Medulla oblongata (tissue), 1 donor: ENCODE data around the gene FBXL13.
A peak's percentile ranks its signal among the peaks of the same experiment; 100 is the strongest.

Experiments used
- DNase-seq: peaks from one replicate; pipeline ENCODE4 v3.0.0-alpha.2; 2015; ENCODE audit errors: extremely low spot score

The FBXL13 gene

DNA sequence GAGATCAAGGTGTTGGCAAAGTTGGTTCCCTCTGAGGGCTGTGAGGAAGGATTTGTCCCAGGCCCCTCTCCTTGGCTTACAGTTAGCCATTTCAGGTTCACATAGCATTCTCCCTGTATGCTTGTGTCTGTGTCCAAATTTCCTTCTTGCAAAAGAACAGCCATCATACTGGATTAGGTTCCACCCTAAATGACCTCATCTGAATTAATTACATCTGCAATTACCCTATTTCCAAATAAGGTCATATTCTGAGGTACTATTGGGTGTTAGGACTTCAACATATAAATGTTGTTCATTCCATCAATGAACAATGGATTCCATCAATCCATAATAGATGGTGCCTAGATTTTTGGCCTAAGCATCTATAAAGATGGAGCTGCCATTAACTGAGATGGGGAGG, 178.0 kb downstream of the FBXL13 start:
- DNase-seq: no peak

GRCh38 chr7:102895602-102896001, 179.0 kb downstream of the FBXL13 start:
- DNase-seq: no peak

GRCh38 chr7:102892631-102893278, 181.8 kb downstream of the FBXL13 start:
- no peak for DNase-seq

GRCh38 chr7:102891693-102892261, 182.8 kb downstream of the FBXL13 start:
- peak; percentile 33 for DNase-seq

DNA sequence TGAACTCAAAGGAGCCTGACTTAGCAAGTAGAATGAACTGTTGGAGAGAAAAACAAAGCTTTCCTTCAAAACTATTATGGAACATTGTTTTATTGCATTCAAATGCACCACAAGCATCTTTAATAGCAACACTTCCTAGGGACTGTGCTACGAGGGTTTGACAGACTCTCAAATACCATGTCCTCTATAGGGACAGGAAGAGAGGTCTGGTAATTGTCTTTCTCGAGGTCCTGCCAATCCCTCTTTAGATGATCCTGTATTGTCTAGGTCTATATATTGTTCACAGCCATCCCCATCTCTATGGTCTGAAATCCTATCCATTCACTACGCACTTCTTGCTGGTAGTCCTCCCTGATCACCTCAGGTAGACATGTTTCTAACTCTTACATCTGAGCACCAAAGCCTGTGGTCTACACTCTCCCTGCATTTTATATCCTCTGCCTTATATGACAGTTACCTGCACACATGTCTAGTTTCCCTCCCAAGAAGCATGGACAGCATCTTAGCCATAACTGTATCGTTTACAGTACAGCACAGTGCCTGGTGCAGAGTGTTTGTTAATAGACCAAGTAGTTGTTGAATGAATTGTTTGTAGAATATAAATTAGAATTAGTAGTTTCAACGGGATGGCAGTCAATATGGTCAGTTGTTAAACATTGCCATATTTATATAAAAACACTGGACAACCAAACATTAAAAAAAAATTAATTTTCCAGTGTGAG, 183.5 kb downstream of the FBXL13 start:
- no peak for DNase-seq

DNA sequence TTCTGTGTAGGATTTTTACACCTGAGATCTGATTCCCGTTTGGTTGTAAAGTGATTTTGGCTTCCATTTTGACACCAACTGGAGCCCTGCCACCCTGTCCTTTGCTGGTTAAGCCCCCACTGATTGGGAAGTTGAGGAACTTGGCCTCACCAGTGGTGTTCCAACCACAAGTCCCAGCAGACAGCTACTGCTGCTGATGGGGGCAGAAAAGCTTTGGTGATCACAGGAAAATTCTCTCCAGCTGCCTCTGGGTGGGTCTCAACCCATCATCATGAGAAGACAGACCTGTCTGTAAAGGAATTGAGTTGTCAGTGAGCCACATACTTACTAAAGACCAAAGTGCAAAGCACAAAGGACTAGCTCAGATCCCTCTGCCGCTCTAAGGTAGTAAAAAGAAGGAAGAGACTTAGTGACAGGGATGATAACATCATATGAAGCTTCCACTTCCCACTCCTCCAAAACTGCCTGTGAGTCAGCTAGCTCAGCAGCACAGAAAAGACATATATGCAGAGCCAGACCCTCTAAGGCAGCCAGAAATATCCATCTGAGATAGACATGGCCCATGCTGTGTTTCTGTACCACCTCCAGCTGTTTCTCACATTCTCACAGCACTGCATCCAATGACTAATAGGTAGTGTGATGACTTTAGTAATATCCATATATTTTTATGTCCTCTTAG, 184.2 kb downstream of the FBXL13 start:
- no peak for DNase-seq

DNA sequence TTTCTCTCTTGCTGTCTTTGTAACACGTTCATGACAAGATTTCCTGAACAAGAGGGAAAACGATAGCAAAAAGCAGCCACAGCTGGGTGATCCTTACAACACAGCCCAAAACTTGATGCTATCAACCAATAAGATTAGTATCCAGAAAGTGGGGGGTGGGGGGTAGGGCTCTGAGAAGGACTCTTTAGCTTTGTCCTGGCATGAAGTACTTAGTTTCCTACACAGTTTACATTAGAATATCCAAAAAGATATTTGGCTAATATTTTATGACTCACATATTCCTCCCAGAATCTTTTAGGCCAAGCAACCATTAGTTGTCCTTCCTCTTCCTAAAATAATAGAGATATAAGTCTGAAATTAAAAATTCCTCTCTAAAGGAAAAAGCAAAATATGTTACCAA, 184.7 kb downstream of the FBXL13 start:
- DNase-seq: no peak

GRCh38 chr7:102888561-102889233, 185.9 kb downstream of the FBXL13 start:
- no peak for DNase-seq

DNA sequence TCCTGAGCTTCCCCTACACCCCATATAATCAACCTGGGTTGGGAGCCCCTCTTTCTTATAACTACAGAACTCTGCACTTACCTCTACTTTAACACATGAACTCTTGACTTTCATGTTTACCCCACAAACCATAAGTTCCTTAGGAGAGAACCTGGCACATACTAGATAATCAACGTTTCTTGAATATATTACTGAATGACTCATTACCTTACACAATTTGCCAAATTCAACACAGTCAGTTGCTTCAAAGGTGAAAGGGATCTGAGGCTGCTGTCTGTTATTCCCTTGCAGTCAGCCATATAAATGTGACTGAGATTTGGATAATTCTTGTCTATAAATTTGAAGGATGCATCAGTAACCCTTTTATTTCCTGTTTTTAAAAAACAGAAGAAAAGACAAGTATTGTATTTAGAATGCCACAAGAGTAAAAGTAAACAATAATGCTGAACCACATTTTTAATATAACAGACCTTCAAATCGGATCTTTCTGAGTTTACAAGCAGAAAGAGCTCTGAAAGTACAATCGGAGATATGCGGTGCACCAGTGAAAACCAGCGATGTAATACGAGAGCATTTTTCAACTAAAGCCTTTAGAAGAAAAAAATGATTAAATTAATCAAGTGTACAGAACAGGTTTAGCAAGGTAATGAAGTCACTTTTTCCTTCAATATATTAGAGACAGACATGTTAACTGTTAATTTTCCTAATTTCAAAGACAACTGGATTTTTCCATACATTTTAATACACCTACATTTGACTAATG, 191.3 kb downstream of the FBXL13 start:
- no peak for DNase-seq

DNA sequence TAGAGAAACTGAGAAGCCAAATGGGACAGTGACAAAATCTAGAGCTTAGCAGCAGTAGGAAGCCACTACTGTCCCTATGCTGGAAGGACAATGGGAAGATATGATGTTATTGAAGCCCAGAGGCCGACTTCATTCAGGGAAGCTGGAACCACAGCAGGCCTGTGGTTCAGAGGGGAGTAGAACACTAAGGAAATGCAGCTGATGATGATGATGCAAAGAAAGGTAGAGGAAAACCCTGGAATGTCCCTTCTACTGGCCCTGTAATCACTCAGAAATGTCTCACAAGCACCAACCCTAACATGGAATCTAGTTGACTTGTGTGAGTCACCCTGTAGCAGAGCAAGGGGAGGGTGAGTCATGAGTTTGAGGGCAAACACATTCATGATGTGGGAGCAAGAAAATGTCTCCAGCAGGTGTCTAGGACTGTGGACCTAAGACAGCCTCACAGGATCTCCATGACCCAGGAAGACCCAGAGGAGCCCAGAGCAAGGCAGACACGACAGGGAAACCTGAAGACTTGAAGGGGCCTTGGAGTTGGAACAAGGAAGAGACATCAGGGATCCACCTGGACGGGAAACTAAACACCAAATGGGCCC, 198.8 kb downstream of the FBXL13 start:
- no peak for DNase-seq

DNA sequence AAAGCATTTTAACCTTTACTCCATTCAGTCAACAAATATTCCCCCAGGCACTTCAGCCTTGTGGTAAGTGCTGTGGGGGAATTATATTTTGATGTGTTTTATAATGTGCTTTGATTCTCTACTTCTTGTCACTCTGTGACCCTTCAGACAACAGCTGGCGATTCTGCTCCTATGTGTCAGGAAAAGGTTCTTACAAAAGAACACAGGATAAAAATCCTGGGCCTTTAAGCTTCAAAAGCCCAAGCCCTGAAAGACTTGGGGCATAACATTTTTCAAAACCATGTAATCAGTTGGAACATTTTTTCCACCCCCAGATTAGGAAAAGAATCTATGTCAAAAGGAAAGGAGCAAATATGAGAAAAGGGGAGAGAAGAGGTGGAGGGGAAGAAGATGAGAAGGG, 199.6 kb downstream of the FBXL13 start:
- no peak for DNase-seq

GRCh38 chr7:102874166-102874829, 200.3 kb downstream of the FBXL13 start:
- DNase-seq: no peak

DNA sequence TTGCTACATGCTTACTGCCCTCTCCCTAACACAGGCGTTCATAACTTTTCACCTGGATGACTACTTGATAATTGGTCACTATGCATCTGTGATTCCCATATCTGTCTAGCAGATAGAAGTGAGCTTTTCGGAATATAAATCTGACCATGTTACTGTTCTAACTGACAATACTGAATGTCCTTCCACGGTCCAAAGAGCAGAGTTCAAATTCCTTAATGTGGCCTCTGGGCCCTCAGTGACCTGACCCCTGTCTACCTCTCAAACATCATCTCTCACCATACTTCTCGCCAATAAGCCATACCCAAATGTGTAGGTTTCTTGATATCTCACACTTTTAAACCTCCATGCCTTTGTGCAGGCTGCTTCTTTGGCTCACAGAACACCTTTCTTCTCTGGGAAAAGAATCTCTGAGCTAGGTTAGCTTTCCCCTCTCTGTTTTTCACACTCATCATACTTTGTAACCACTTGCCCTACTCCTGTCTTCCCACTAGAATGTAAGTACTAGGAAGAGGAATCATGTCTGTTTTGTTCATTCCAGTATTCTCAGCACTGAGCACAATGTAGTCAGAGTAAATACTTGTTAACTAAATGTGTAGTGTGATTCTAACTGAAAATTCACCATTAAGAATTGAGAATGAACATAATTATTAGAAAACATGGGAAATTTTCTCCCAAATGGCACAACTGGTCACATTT, 201.0 kb downstream of the FBXL13 start:
- no peak for DNase-seq

DNA sequence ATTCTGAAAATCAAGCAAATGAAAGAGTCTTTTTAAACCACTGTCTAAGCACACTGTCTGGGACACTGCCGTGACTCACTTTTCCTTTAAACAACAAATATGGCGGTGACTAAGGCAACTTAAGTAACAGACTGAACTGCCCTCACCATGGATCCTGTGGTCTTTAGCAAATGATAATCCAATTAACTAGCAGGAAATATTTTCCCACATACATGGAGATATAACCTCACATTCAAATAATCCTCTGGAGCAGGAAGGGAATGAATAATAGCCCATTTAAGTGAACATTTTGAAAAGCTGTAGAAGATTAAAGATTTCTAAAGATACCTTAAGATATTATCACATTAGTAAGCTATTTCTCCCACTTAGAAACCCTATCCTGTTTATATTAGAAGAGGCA, 202.1 kb downstream of the FBXL13 start:
- no peak for DNase-seq

DNA sequence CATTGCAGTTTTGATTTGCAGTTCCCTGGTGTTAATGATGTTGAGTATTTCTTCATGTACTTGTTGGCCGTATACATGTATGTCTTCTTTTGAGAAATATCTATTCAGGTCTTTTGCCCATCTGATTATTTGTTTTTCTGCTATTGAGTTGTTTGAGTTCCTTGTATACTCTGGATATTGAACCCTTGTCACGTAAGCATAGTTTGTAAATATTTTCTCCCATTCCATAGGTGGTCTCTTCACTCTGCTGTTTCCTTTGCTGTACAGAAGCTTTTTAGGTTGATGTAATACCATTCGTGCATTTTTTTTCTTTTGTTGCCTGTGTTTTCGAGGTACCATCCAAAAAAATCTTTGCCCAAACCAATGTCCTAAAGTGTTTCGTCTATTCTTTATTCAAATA, 205.4 kb downstream of the FBXL13 start:
- no peak for DNase-seq

DNA sequence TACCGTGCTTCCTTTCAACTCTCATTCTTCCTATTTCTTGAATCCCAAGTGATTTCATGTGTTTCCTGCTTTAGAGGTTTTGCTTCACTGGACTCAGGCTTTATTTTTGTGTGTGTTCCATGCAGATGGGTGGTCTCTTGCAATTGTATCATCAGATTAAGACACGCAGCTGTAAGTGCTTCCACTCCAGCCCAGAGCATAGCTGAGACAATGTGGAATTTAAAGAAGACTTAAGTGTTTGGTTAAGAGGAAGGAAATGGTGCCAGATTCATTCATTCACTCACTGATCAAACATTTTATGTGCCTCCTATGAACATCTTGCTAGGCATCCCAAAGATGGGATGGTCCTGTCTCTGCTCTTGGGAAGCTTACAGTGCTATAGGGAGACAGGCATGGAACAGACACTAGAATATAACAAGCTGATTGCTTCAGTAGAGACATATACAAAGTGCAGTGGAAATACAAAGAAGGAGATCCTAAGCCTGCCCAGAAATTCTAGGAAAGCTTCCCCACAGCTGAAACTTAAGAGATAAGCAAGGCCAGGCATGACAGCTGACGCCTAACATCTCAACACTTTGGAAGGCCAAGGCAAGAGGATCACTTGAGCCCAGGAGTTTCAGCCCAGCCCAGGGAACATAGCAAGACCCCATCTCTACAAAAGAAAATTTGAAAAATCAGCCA, 207.9 kb downstream of the FBXL13 start:
- no peak for DNase-seq

DNA sequence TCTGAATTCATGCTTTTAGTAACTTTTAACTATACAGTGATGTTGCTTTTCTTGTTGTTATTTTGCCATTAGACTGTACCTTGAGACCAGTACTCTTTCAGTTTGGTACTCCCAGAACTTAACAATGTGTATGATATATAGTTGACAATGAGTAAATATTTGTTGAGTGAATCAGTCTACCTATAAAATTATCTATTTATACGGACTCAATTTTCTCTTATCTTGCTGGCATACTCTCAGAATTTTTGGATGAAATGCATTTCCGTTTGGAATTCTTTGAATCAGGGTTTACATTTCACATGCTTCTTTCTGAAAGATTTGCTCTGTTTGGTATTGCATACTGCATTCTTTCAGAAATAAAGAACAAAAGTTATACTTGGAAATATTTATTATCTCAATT, 209.6 kb downstream of the FBXL13 start:
- DNase-seq: no peak

DNA sequence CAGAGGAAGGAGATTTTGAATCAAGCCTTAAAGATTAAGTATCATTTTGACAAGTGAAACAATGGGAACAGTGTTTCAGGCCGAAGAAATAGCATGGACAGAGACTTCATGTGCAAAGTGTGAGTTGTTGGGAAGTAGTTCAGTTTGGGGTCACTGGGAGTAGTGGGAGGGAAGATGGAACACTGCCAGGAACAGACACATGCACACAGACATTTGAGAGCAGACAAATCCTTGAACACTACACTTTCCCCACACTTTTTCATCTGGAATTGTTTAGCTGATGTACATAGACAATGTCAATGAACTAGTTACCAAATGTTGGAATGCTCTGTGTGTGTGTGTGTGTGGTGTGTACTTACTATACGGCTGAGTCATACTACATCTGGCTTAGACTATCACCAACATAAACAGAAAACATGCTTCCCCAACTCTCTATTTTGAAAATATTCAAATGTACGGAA, 214.2 kb downstream of the FBXL13 start:
- DNase-seq: no peak

DNA sequence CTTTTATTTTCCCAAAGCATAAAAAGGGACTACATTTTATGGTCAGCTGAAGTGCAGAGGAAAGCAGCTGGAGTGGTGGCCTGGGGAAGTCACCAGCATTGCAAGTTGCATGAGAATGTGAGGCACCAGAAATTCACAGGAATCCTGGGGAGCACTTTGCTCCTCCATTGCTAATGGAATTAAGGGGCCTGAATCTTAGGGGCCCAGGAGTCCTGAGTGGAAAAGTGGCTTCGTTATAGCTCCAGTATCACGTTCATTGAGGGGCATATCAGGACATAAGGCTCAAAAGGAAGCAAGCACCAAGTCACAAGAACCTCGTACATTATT, 214.8 kb downstream of the FBXL13 start:
- DNase-seq: no peak
